Lung (tissue), 12 donors: ENCODE measurements around the gene PRPF8. TPM values are rescaled to one million over a fixed set of nuclear protein-coding genes. Genes with fewer than 3 reads are reported as not detected.

Experiments
- ATAC-seq: fragments of 200-7000 bp; cut with Tn5 transposase; one replicate; pipeline ENCODE4 v1.9.1; 2020; ENCODE audit warnings: moderate number of reproducible peaks; ENCODE audit not compliant: insufficient read depth, low FRiP score
- DNase-seq, 3 donors: peaks; one replicate each; pipeline ENCODE4 v3.0.0-alpha.2; 2013 to 2017
- H3K27ac ChIP-seq, 2 donors: one replicate each; pipeline ENCODE4 v1.5.1; 2013; ENCODE audit warnings: mild to moderate bottlenecking in 2 of 2, moderate library complexity in 2 of 2, control low read depth in 1 of 2, inconsistent platforms in 1 of 2, low read depth in 1 of 2, low read length in 1 of 2
- H3K27me3 ChIP-seq, 3 donors: one replicate each; pipeline ENCODE4 v1.5.1; 2013; ENCODE audit warnings: low read length in 2 of 3; ENCODE audit not compliant: control insufficient read depth in 3 of 3, insufficient read depth in 3 of 3
- H3K36me3 ChIP-seq, 4 donors: one replicate each; pipeline ENCODE4 v1.5.1; 2013; ENCODE audit warnings: low read length in 4 of 4, mild to moderate bottlenecking in 1 of 4, moderate library complexity in 1 of 4; ENCODE audit not compliant: control insufficient read depth in 4 of 4, insufficient read depth in 4 of 4
- H3K4me1 ChIP-seq, 5 donors: one replicate each; pipeline ENCODE4 v1.5.1; 2013; ENCODE audit warnings: low read length in 5 of 5, mild to moderate bottlenecking in 2 of 5, moderate library complexity in 1 of 5; ENCODE audit not compliant: control insufficient read depth in 5 of 5, insufficient read depth in 5 of 5
- H3K4me3 ChIP-seq: one replicate; pipeline ENCODE4 v1.5.1; 2013; ENCODE audit warnings: mild to moderate bottlenecking, control low read depth, moderate library complexity
- H3K9ac ChIP-seq, 2 donors: one replicate each; pipeline ENCODE4 v1.5.1; 2013; ENCODE audit warnings: low read length in 2 of 2, control low read depth in 1 of 2; ENCODE audit not compliant: insufficient read depth in 1 of 2
- H3K9me3 ChIP-seq, 4 donors: one replicate each; pipeline ENCODE4 v1.5.1; 2013; ENCODE audit warnings: low read length in 3 of 4, mild to moderate bottlenecking in 1 of 4, moderate library complexity in 1 of 4; ENCODE audit not compliant: control insufficient read depth in 4 of 4, insufficient read depth in 3 of 4
- CTCF ChIP-seq: IDR thresholded peaks from 2 replicates; pipeline ENCODE4 v1.5.1; 2012; ENCODE audit warnings: mild to moderate bottlenecking; ENCODE audit errors: control extremely low read depth, extremely low read depth
- WGBS, 2 donors: extraction: QIAGEN DNeasy Blood & Tissue Kit; methylation state at CpG; one replicate each; pipeline ENCODE4 v1.1.7; 2013; 5-methylcytosine and 5-hydroxymethylcytosine counted together
- polyA plus RNA-seq, 2 donors: library from polyadenylated mRNA; stranded (reverse); fragments of 200-250 nt; gene quantifications; one replicate each; pipeline ENCODE4 v1.2.1, GENCODE V29; 2013
- total RNA-seq, 2 donors: library from RNA; depleted of rRNA in 1 of 2; stranded (reverse); fragments of >200 nt in 1 of 2; gene quantifications; one replicate each; pipeline ENCODE4 v1.2.1, GENCODE V29; 2014 to 2021
- donor health status: control.
- donor health status: control.
- donor health status: Bipolar disorder and iron deficiency.
- donor health status: healthy.
- donor health status: DM: yes; HTN: yes; CAD: no.

Gene PRPF8
- total and polyA plus RNA-seq, 4 donors: 97.2 to 277 (median 161) TPM

- no peak overlapping the region for H3K9ac ChIP-seq
- peaks cover 0 to 24% (median 7%) of the 10 kb centered on the region in 5 donors for H3K4me1 ChIP-seq
These were observed 63.3 kb downstream of the PRPF8 start for GRCh38 chr17:1621273-1621954.

GRCh38 chr17:1620486-1620885 is 64.2 kb downstream of the PRPF8 start:
- H3K27ac ChIP-seq: no peak overlapping the region
- TF ChIP-seq CTCF: no peak
- DNase-seq (no peak), ATAC-seq (no peak)
- H3K9me3 ChIP-seq: no peaks in the 10 kb centered on the region
- no peak overlapping the region for H3K4me3 ChIP-seq
- peaks cover 0 to 7% (median 0%) of the 10 kb centered on the region in 4 donors for H3K36me3 ChIP-seq
- H3K27me3 ChIP-seq: no peaks in the 10 kb centered on the region
- peaks cover 0 to 24% (median 6%) of the 10 kb centered on the region in 5 donors for H3K4me1 ChIP-seq
- H3K9ac ChIP-seq: no peak overlapping the region
- WGBS, 2 donors: 86 to 88% methylated on average over 12 to 13 of the region's 13 CpGs

More at GRCh38 chr17:1621273-1621954, 63.3 kb downstream of the PRPF8 start:
- H3K4me3 ChIP-seq: no peak overlapping the region
- no peak overlapping the region for H3K27ac ChIP-seq
- H3K27me3 ChIP-seq: no peaks in the 10 kb centered on the region
- ATAC-seq (no peak), DNase-seq (no peak)
- 79 to 85% methylated on average over 22 of the region's 22 CpGs for WGBS, 2 donors
- H3K36me3 ChIP-seq: peaks cover 0 to 7% (median under 1%) of the 10 kb centered on the region in 4 donors
- no peaks in the 10 kb centered on the region for H3K9me3 ChIP-seq
- TF ChIP-seq CTCF: no peak

- peak; percentile 64 for ATAC-seq
- no peak overlapping the region for H3K9ac ChIP-seq
These were observed 67.0 kb downstream of the PRPF8 start for GRCh38 chr17:1617620-1618174.

More at GRCh38 chr17:1617620-1618174, 67.0 kb downstream of the PRPF8 start:
- H3K4me3 ChIP-seq: no peak overlapping the region
- no peaks in the 10 kb centered on the region for H3K9me3 ChIP-seq
- TF ChIP-seq CTCF: no peak
- H3K27me3 ChIP-seq: no peaks in the 10 kb centered on the region
- H3K4me1 ChIP-seq: peaks cover 0 to 24% (median 3%) of the 10 kb centered on the region in 5 donors
- peaks cover 0 to 14% (median 0%) of the 10 kb centered on the region in 4 donors for H3K36me3 ChIP-seq
- WGBS, 2 donors: 53 to 58% methylated on average over 20 of the region's 20 CpGs
- peak in 1 of 3 donors; percentile 56 for DNase-seq
- peak overlapping the region in 1 of 2 donors; percentile 11 for H3K27ac ChIP-seq
